CD14-positive monocyte (primary cell): ENCODE measurements around the gene HIBCH. TPM values are rescaled to one million over a fixed set of nuclear protein-coding genes. Genes with fewer than 3 reads are reported as not detected.
"Not testable (repeated sequence)": the region's sequence is repeated elsewhere in the genome, so short reads cannot be mapped to it uniquely, and the experiment has no call there.

ENCODE experiments used
- DNase-seq, 3 donors: peaks; one replicate each; pipeline ENCODE4 v3.0.0-alpha.2; 2011 to 2022
- H2AFZ ChIP-seq: 2 replicates; pipeline ENCODE4 v1.6.0; 2012; ENCODE audit warnings: mild to moderate bottlenecking, low read depth, low read length, inconsistent platforms; ENCODE audit not compliant: insufficient read depth, poor library complexity, severe bottlenecking
- H3K27ac ChIP-seq, 2 donors: 1 replicate in 1 of 2; 2 replicates in 1 of 2; pipeline ENCODE4 v1.5.1; 2012 to 2013; ENCODE audit warnings: low read length in 2 of 2, control low read depth in 1 of 2, inconsistent platforms in 1 of 2, low read depth in 1 of 2, mild to moderate bottlenecking in 1 of 2
- H3K27me3 ChIP-seq, 2 donors: one replicate each; pipeline versions ENCODE4 v1.6.0 to v1.6.1; 2011 to 2013; ENCODE audit warnings: low read length in 2 of 2; ENCODE audit not compliant: control insufficient read depth in 2 of 2, insufficient read depth in 2 of 2
- H3K36me3 ChIP-seq, 2 donors: replicated peaks in 1 of 2; 1 replicate in 1 of 2; 2 replicates in 1 of 2; pipeline versions ENCODE4 v1.5.1 to v1.6.1; 2012 to 2013; ENCODE audit warnings: low read length in 2 of 2, control low read depth in 1 of 2, inconsistent platforms in 1 of 2, mild to moderate bottlenecking in 1 of 2; ENCODE audit not compliant: insufficient read depth in 2 of 2, control insufficient read depth in 1 of 2
- H3K4me1 ChIP-seq, 2 donors: 1 replicate in 1 of 2; 2 replicates in 1 of 2; pipeline versions ENCODE4 v1.5.1 to v1.6.1; 2012 to 2013; ENCODE audit warnings: low read length in 2 of 2, control low read depth in 1 of 2, inconsistent platforms in 1 of 2, mild to moderate bottlenecking in 1 of 2, moderate library complexity in 1 of 2; ENCODE audit not compliant: insufficient read depth in 2 of 2, control insufficient read depth in 1 of 2
- H3K4me2 ChIP-seq: replicated peaks from 2 replicates; pipeline ENCODE3; 2012; ENCODE audit warnings: low read length, moderate library complexity, mild to moderate bottlenecking; ENCODE audit not compliant: poor library complexity, severe bottlenecking; ENCODE audit errors: extremely low read depth
- H3K4me3 ChIP-seq, 3 experiments: fragments of 200-600 bp in 1 of 3; sonication (generic) in 1 of 3; replicated peaks in 1 of 3; 1 replicate in 2 of 3; 2 replicates in 1 of 3; pipeline ENCODE4 v1.5.1; 2011 to 2013; ENCODE audit warnings: low read length in 3 of 3, mild to moderate bottlenecking in 3 of 3, control low read depth in 2 of 3, low read depth in 2 of 3, inconsistent platforms in 1 of 3, moderate library complexity in 1 of 3
- H3K79me2 ChIP-seq: 2 replicates; pipeline ENCODE4 v1.6.0; 2012; ENCODE audit warnings: mild to moderate bottlenecking, control low read depth, inconsistent platforms, low read length, moderate library complexity; ENCODE audit not compliant: insufficient read depth
- H3K9ac ChIP-seq: 2 replicates; pipeline ENCODE4 v1.6.0; 2017; ENCODE audit warnings: low read length, mild to moderate bottlenecking; ENCODE audit not compliant: insufficient read depth, poor library complexity, severe bottlenecking
- H3K9me3 ChIP-seq, 2 donors: replicated peaks in 1 of 2; 1 replicate in 1 of 2; 2 replicates in 1 of 2; pipeline versions ENCODE4 v1.5.1 to v1.6.1; 2012 to 2013; ENCODE audit warnings: low read length in 2 of 2, control low read depth in 1 of 2; ENCODE audit not compliant: control insufficient read depth in 1 of 2, insufficient read depth in 1 of 2
- H4K20me1 ChIP-seq: 2 replicates; pipeline ENCODE4 v1.6.0; 2012; ENCODE audit warnings: mild to moderate bottlenecking, low read length, control low read depth, moderate library complexity; ENCODE audit not compliant: insufficient read depth
- H3K27ac Mint-ChIP-seq, 7 donors: one replicate each; pipeline ENCODE4 v1.8.0; 2020; ENCODE audit warnings: mild to moderate bottlenecking in 7 of 7, mixed read lengths in 7 of 7, moderate library complexity in 6 of 7, inconsistent platforms in 2 of 7
- H3K27me3 Mint-ChIP-seq, 3 donors: one replicate each; pipeline ENCODE4 v1.8.0; 2021 to 2022; ENCODE audit warnings: low read depth in 3 of 3, mild to moderate bottlenecking in 3 of 3, mixed read lengths in 3 of 3, moderate library complexity in 3 of 3, inconsistent platforms in 1 of 3
- H3K36me3 Mint-ChIP-seq, 2 donors: one replicate each; pipeline ENCODE4 v1.8.0; 2020; ENCODE audit warnings: mixed read lengths in 2 of 2, inconsistent platforms in 1 of 2, mild to moderate bottlenecking in 1 of 2
- H3K4me1 Mint-ChIP-seq: one replicate; pipeline ENCODE4 v1.8.0; 2020; ENCODE audit warnings: mild to moderate bottlenecking, mixed read lengths
- H3K4me3 Mint-ChIP-seq, 2 donors: one replicate each; pipeline ENCODE4 v1.8.0; 2020; ENCODE audit warnings: mild to moderate bottlenecking in 2 of 2, mixed read lengths in 2 of 2, moderate library complexity in 1 of 2
- H3K9me3 Mint-ChIP-seq, 7 donors: one replicate each; pipeline ENCODE4 v1.8.0; 2020 to 2022; ENCODE audit warnings: mixed read lengths in 7 of 7, mild to moderate bottlenecking in 6 of 7, moderate library complexity in 6 of 7, inconsistent platforms in 2 of 7
- WGBS: methylation state at CpG from one replicate; pipeline ENCODE4 v1.1.5; 2013; ENCODE audit warnings: missing lambda C conversion rate; ENCODE audit not compliant: insufficient coverage; 5-methylcytosine and 5-hydroxymethylcytosine counted together
- intact Hi-C, 2 donors: fragments of 100-400 bp; cut with micrococcal nuclease; formaldehyde crosslinking; loops; one replicate each; pipeline versions ENCODE4 v1.15.0 to v1.15.1; 2023
- polyA plus RNA-seq, 3 donors: library from polyadenylated mRNA; depleted of rRNA in 1 of 3; unstranded in 2 of 3; stranded (reverse) in 1 of 3; fragments of 300-500 nt in 2 of 3; fragments of >200 nt in 1 of 3; fragmentation: Illumina TruSeq in 2 of 3; gene quantifications; 1 replicate in 2 of 3; 2 replicates in 1 of 3; pipeline ENCODE4 v1.2.3, GENCODE V29; 2012 to 2021
- TF ChIP-seq, protein P1 (sequence below): fragments of 200-600 bp; IDR thresholded peaks from one replicate; pipeline ENCODE4 v1.8.0; 2022; ENCODE audit warnings: antibody characterized with exemption, mild to moderate bottlenecking

HIBCH gene
- polyA plus RNA-seq, 3 donors = 3.3 to 8.2 (median 7.3) TPM

- Histone ChIP-seq H3K27ac (no peak overlapping the region), H4K20me1 (no peaks in the 10 kb centered on the region), H3K4me3 (no peak overlapping the region), H3K36me3 (no peaks in the 10 kb centered on the region), H3K9me3 (no peaks in the 10 kb centered on the region), H3K4me2 (no peak overlapping the region), H2AFZ (no peak overlapping the region), H3K79me2 (no peaks in the 10 kb centered on the region), H3K27me3 (no peaks in the 10 kb centered on the region), H3K9ac (no peak overlapping the region), H3K4me1 (no peaks in the 10 kb centered on the region)
- H3K36me3 Mint-ChIP-seq = no peaks in the 10 kb centered on the region
- no peak overlapping the region for H3K4me3 Mint-ChIP-seq
- DNase-seq = no peak
- TF ChIP-seq, protein P1, sequence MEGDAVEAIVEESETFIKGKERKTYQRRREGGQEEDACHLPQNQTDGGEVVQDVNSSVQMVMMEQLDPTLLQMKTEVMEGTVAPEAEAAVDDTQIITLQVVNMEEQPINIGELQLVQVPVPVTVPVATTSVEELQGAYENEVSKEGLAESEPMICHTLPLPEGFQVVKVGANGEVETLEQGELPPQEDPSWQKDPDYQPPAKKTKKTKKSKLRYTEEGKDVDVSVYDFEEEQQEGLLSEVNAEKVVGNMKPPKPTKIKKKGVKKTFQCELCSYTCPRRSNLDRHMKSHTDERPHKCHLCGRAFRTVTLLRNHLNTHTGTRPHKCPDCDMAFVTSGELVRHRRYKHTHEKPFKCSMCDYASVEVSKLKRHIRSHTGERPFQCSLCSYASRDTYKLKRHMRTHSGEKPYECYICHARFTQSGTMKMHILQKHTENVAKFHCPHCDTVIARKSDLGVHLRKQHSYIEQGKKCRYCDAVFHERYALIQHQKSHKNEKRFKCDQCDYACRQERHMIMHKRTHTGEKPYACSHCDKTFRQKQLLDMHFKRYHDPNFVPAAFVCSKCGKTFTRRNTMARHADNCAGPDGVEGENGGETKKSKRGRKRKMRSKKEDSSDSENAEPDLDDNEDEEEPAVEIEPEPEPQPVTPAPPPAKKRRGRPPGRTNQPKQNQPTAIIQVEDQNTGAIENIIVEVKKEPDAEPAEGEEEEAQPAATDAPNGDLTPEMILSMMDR = no peak
- peaks cover 0 to 1% (median 0%) of the 10 kb centered on the region in 3 donors for H3K27me3 Mint-ChIP-seq
- H3K27ac Mint-ChIP-seq = no peak overlapping the region
- H3K4me1 Mint-ChIP-seq = peaks cover 2% of the 10 kb centered on the region
- no CpG with 5 or more reads among the region's 2 CpGs for WGBS
- H3K9me3 Mint-ChIP-seq = no peaks in the 10 kb centered on the region
- intact Hi-C loops = no loop called here
Observed at GRCh38 chr2:190336420-190336819, 16.8 kb upstream of the HIBCH start.

DNA sequence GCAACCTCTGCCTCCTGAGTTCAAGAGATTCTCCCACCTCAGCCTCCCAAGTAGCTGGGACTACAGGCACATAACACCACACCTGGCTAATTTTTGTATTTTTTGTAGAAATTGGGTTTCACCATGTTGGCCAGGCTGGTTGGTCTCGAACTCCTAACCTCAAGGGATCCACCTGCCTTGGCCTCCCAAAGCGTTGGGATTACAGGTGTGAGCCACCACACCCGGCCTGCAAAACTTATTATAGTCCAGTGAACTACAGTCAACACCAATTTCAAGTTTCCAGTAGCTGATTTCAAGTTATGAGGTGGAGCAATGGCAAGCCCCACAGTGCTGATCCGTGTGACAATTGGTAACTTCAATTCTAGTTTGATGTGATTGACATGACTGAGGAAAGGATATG is 16.0 kb upstream of the HIBCH start:
- not testable (repeated sequence) for H4K20me1 ChIP-seq, H3K36me3 Mint-ChIP-seq, H3K9me3 Mint-ChIP-seq

More for the DNA sequence above, 16.0 kb upstream of the HIBCH start:
- H2AFZ ChIP-seq, H3K4me3 ChIP-seq, H3K9ac ChIP-seq, H3K79me2 ChIP-seq, H3K27ac Mint-ChIP-seq, H3K4me2 ChIP-seq, H3K27ac ChIP-seq, H3K27me3 ChIP-seq, DNase-seq, H3K27me3 Mint-ChIP-seq, H3K4me1 Mint-ChIP-seq, intact Hi-C loops, H3K4me3 Mint-ChIP-seq, H3K4me1 ChIP-seq, H3K9me3 ChIP-seq, H3K36me3 ChIP-seq: not testable (repeated sequence)
- no CpG with 5 or more reads among the region's 4 CpGs for WGBS
